Posterior vena cava (tissue), 2 donors: ENCODE data around the gene LHFPL4. TPM values are rescaled to one million over a fixed set of nuclear protein-coding genes. Genes with fewer than 3 reads are reported as not detected.

ENCODE experiments used
- DNase-seq: peaks from one replicate; pipeline ENCODE4 v3.0.0-alpha.2; 2020; ENCODE audit warnings: low spot score
- intact Hi-C, 2 donors: fragments of 100-400 bp; cut with DNase I; formaldehyde crosslinking; loops; one replicate each; pipeline versions ENCODE4 v1.14.1 to v1.14.2; 2022 to 2023
- total RNA-seq, 2 donors: library from RNA; stranded (reverse); fragmentation: NEBNext Ultra II Directional; extraction: Animal tissue kit (Norgen Biotek cat#: 25700); gene quantifications; one replicate each; pipeline ENCODE4 v1.2.1, GENCODE V29; 2021
- donor health status: DM: yes; HTN: yes; CAD: no.
- donor health status: DM: yes; HTN: yes; CAD: no.

The LHFPL4 gene
- total RNA-seq, 2 donors from 2014 or later = not detected

DNA sequence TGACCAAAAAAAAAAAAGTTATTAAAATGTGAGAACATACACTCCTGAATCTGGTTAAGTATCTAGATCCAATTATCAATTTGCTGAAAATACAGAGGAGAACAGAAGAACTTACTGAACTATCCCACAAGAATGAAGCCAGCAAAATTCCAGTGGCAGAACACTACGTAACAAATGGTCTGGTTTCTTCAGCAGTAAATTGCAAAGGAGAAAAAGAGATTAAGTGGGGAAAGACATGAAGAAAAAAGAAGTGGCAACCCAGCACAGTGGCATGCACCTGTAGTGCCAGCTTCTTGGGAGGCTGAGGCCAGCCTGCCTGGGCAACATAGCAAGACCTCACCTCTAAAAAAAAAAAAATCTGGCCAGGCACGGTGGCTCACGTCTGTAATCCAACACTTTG lies 62.1 kb downstream of the LHFPL4 start:
- intact Hi-C loops = no loop called here
- peak; percentile 24 for DNase-seq

GRCh38 chr3:9485248-9485647 lies 68.4 kb downstream of the LHFPL4 start:
- intact Hi-C loops = no loop called here

GRCh38 chr3:9480265-9480664 lies 73.4 kb downstream of the LHFPL4 start:
- intact Hi-C loops = no loop called here
- DNase-seq = no peak

More at GRCh38 chr3:9485248-9485647, 68.4 kb downstream of the LHFPL4 start:
- no peak for DNase-seq

- DNase-seq = no peak
- intact Hi-C loops = no loop called here
Observed at GRCh38 chr3:9476935-9477334, 76.7 kb downstream of the LHFPL4 start.

DNA sequence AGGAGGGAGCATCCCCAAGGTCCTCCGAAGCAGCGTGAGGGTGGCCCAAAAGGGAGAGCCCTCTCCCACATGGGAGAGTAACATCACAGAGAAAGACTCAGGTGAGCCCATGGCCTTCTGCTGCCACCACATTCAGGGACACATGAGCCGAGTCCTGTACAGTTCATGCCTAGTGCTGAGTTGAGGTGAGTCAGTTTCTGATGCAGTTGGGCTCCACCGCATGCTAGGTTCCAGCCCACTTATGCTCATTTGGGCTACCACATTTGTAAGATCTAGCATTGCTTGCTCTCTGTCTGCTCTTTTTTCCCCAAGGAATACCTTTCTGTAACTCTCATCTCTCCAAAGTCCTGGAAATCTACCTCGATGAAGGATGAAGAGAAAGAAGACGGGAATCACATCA lies 79.1 kb downstream of the LHFPL4 start:
- intact Hi-C loops = no loop called here
- DNase-seq = no peak

- no peak for DNase-seq
- intact Hi-C loops = no loop called here
Observed at GRCh38 chr3:9473496-9474065, 80.0 kb downstream of the LHFPL4 start.

DNA sequence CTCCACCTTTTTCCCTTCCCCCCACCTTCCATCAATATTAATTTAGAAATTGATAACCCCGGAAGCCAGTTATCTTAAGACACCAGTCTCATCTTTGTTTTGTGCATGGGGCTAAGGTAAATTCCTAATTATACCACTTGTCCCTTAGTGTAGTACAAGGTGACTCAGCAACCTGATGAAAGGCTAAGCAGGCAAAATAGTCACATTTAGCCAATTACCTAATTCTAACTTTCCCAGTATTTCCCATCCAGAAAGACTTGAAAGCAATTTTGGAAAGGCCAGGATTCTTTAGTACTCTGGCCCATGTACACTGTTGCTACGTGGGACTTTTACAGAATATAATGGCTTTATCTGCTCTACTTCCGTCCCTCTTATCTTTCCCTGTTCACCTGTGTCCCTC lies 83.6 kb downstream of the LHFPL4 start:
- no peak for DNase-seq
- intact Hi-C loops = no loop called here

DNA sequence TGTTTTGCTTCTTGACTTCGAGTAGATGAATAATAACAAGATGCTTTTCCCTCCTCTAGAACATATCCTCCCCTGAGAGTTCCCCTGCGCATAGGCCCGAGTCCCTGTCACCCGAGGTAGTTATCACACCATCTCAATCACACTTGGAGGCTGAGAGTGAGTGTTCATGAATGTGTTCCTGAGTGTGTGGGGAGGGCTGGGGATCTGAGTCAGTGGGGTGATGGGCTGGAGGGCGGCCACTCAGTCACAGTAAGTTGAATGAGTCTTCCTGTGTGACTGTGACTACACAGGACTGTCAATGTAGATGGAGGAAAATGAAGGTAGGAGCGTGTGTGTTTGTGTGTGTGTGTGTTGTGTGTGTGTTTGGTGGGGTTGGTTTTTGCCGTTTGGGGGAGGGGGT lies 85.2 kb downstream of the LHFPL4 start:
- DNase-seq = no peak
- intact Hi-C loops = no loop called here

GRCh38 chr3:9467451-9467850 lies 86.2 kb downstream of the LHFPL4 start:
- intact Hi-C loops = no loop called here
- DNase-seq = no peak

- DNase-seq = no peak
- intact Hi-C loops = no loop called here
Observed at GRCh38 chr3:9455596-9456131, 98.0 kb downstream of the LHFPL4 start.

GRCh38 chr3:9452417-9452816 lies 101.2 kb downstream of the LHFPL4 start:
- intact Hi-C loops = no loop called here
- no peak for DNase-seq

DNA sequence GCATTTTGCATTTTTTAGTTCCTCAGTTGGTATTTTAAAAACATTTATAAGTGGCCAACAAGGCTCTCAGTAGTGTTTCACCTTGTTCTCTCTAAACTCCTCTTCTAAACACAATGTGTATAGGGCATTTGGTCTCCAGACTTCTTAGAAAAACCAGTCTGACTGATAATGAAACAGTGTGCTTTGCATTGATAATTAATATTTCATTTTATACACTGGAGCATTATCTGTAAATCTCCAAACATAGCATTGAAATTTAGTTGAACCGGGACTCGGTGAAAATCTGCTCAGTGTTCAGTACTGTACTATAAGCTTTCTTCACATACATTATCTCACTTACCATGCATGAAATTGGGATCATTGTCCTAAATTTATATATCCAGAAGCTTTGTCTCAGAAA lies 102.6 kb downstream of the LHFPL4 start:
- intact Hi-C loops = no loop called here
- DNase-seq = no peak

DNA sequence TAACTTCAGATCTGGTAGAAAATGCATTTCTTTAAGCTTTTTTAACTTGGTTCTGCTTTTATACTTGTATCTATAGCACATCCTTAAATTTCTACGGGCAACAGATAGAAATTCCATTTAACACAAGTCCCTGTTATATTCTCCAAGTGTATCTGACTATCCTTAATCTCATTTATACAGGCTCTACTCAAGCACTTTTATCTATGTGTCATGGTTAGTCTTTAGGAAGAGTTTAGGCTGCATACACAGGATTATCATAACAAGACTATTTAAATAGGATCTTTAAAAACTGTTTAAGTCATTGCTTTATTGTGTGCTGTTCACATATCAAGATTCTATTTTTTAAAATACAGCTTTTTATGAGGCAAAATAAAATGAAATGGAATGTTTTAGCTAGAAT lies 103.5 kb downstream of the LHFPL4 start:
- intact Hi-C loops = no loop called here
- no peak for DNase-seq

- DNase-seq = no peak
- intact Hi-C loops = no loop called here
Observed at GRCh38 chr3:9448643-9449042, 105.0 kb downstream of the LHFPL4 start.

Other genes starting within 250 kb of the LHFPL4 start
- 10 to 100 TPM; 28.3 to 39.9 TPM for gene THUMPD3, start 190.8 kb downstream of the LHFPL4 start, total RNA-seq
- gene SETD5, start 156.2 kb downstream of the LHFPL4 start, total RNA-seq = 100 to 1,000 TPM in 1 of 2 donors, 10 to 100 TPM in 1; 95.7 to 101 TPM
- gene MTMR14, start 95.7 kb upstream of the LHFPL4 start, total RNA-seq = 10 to 100 TPM; 15.1 to 23.8 TPM
- not detected for gene CPNE9, start 150.0 kb upstream of the LHFPL4 start, total RNA-seq
- 10 to 100 TPM; 15.6 to 17.5 TPM for gene BRPF1, start 177.9 kb upstream of the LHFPL4 start, total RNA-seq
- 10 to 100 TPM; 15.4 to 23.4 TPM for gene OGG1, start 196.1 kb upstream of the LHFPL4 start, total RNA-seq
- 10 to 100 TPM; 47.8 to 50.6 TPM for gene CAMK1, start 216.1 kb upstream of the LHFPL4 start, total RNA-seq
- gene TADA3, start 238.7 kb upstream of the LHFPL4 start, total RNA-seq = 10 to 100 TPM; 44.2 to 48.8 TPM
- gene ARPC4, start 239.3 kb upstream of the LHFPL4 start, total RNA-seq = 100 to 1,000 TPM; 144 to 148 TPM